Astrocyte (in vitro differentiated cells and primary cell): Measurements from ENCODE around the gene PKHD1. TPM values are rescaled to one million over a fixed set of nuclear protein-coding genes. Genes with fewer than 3 reads are reported as not detected.

Experiments used
- DNase-seq: peaks from one replicate; pipeline ENCODE4 v3.0.0-alpha.2; 2010; ENCODE audit warnings: low read depth
- FAIRE-seq: peaks from 2 replicates; lab custom pipeline; 2011; peaks lifted over from hg19 to GRCh38; lab: Jason Lieb, UNC
- H2AFZ ChIP-seq: 2 replicates; pipeline ENCODE4 v1.6.0; 2012; ENCODE audit warnings: low read depth, low read length, inconsistent platforms
- H3K27ac ChIP-seq: 2 replicates; pipeline ENCODE4 v1.5.1; 2011; ENCODE audit warnings: low read depth, low read length, inconsistent platforms
- H3K27me3 ChIP-seq: 2 replicates; pipeline ENCODE4 v1.6.0; 2011; ENCODE audit warnings: low read length, inconsistent platforms; ENCODE audit not compliant: insufficient read depth
- H3K36me3 ChIP-seq: 2 replicates; pipeline ENCODE4 v1.5.1; 2011; ENCODE audit warnings: low read length, inconsistent platforms; ENCODE audit not compliant: insufficient read depth
- H3K4me1 ChIP-seq: 2 replicates; pipeline ENCODE4 v1.5.1; 2011; ENCODE audit warnings: low read length, inconsistent platforms; ENCODE audit not compliant: insufficient read depth
- H3K4me2 ChIP-seq: 2 replicates; pipeline ENCODE4 v1.6.0; 2012; ENCODE audit warnings: low read length, inconsistent platforms
- H3K4me3 ChIP-seq: 2 replicates; pipeline ENCODE4 v1.5.1; 2011; ENCODE audit warnings: low read depth, mild to moderate bottlenecking, low read length, inconsistent platforms; ENCODE audit not compliant: insufficient read depth
- H3K79me2 ChIP-seq: 2 replicates; pipeline ENCODE4 v1.6.0; 2012; ENCODE audit warnings: mild to moderate bottlenecking, low read length, inconsistent platforms; ENCODE audit not compliant: insufficient read depth
- H3K9ac ChIP-seq: 2 replicates; pipeline ENCODE4 v1.6.0; 2012; ENCODE audit warnings: mild to moderate bottlenecking, low read length, inconsistent platforms
- H3K9me3 ChIP-seq: 2 replicates; pipeline ENCODE4 v1.5.1; 2012; ENCODE audit warnings: low read depth, mild to moderate bottlenecking, low read length, inconsistent platforms; ENCODE audit not compliant: insufficient read depth
- H4K20me1 ChIP-seq: 2 replicates; pipeline ENCODE4 v1.6.0; 2012; ENCODE audit warnings: low read length, inconsistent platforms; ENCODE audit not compliant: insufficient read depth
- H3K27ac Mint-ChIP-seq: one replicate; pipeline ENCODE4 v1.8.0; 2021; ENCODE audit warnings: mild to moderate bottlenecking, mixed read lengths; ENCODE audit not compliant: unreplicated experiment
- H3K27me3 Mint-ChIP-seq: one replicate; pipeline ENCODE4 v1.8.0; 2021; ENCODE audit warnings: low read depth, mixed read lengths; ENCODE audit not compliant: unreplicated experiment
- H3K36me3 Mint-ChIP-seq: one replicate; pipeline ENCODE4 v1.8.0; 2021; ENCODE audit warnings: low read depth, mixed read lengths; ENCODE audit not compliant: unreplicated experiment
- H3K4me1 Mint-ChIP-seq: one replicate; pipeline ENCODE4 v1.8.0; 2021; ENCODE audit warnings: low read depth, mixed read lengths; ENCODE audit not compliant: unreplicated experiment
- H3K4me3 Mint-ChIP-seq: one replicate; pipeline ENCODE4 v1.8.0; 2021; ENCODE audit warnings: mild to moderate bottlenecking, moderate library complexity, mixed read lengths; ENCODE audit not compliant: unreplicated experiment
- H3K9me3 Mint-ChIP-seq: one replicate; pipeline ENCODE4 v1.8.0; 2021; ENCODE audit warnings: mild to moderate bottlenecking, mixed read lengths; ENCODE audit not compliant: unreplicated experiment
- CTCF ChIP-seq: IDR thresholded peaks from 2 replicates; pipeline ENCODE4 v1.5.1; 2011; ENCODE audit warnings: low read depth, mild to moderate bottlenecking, inconsistent platforms, low read length, moderate library complexity; ENCODE audit not compliant: insufficient read depth
- EZH2 ChIP-seq: IDR thresholded peaks from 2 replicates; pipeline ENCODE4 v1.6.1; 2012; ENCODE audit warnings: mild to moderate bottlenecking, low read length, inconsistent platforms; ENCODE audit not compliant: insufficient read depth
- total RNA-seq: library from RNA; stranded (reverse); gene quantifications from 2 replicates; pipeline ENCODE4 v1.2.1, GENCODE V29; 2021

Gene PKHD1
- total RNA-seq, 1 donor from 2014 or later, result 0.16 TPM

GRCh38 chr6:51972659-51973058, 114.8 kb downstream of the PKHD1 start:
- no peaks in the 10 kb centered on the region for H4K20me1 ChIP-seq
- H3K36me3 ChIP-seq, result no peaks in the 10 kb centered on the region
- H3K4me2 ChIP-seq, result no peak overlapping the region
- FAIRE-seq, result no peak
- H3K4me1 ChIP-seq, result no peaks in the 10 kb centered on the region
- Mint-ChIP-seq H3K36me3 (no peaks in the 10 kb centered on the region), H3K27ac (no peak overlapping the region), H3K4me3 (no peak overlapping the region), H3K4me1 (no peaks in the 10 kb centered on the region), H3K27me3 (no peaks in the 10 kb centered on the region), H3K9me3 (no peaks in the 10 kb centered on the region)
- H3K9me3 ChIP-seq, result no peaks in the 10 kb centered on the region
- H3K79me2 ChIP-seq, result no peaks in the 10 kb centered on the region
- no peaks in the 10 kb centered on the region for H3K27me3 ChIP-seq
- H3K9ac ChIP-seq, result no peak overlapping the region
- no peak overlapping the region for H2AFZ ChIP-seq
- H3K4me3 ChIP-seq, result no peak overlapping the region
- DNase-seq, result no peak
- no peak for TF ChIP-seq EZH2
- no peak for TF ChIP-seq CTCF
- no peak overlapping the region for H3K27ac ChIP-seq

GRCh38 chr6:51968265-51968664, 119.1 kb downstream of the PKHD1 start:
- Histone ChIP-seq H3K27me3 (no peaks in the 10 kb centered on the region), H3K4me1 (no peaks in the 10 kb centered on the region), H3K9ac (no peak overlapping the region), H3K4me3 (no peak overlapping the region), H3K36me3 (no peaks in the 10 kb centered on the region), H3K4me2 (no peak overlapping the region), H3K79me2 (no peaks in the 10 kb centered on the region), H3K9me3 (no peaks in the 10 kb centered on the region), H4K20me1 (no peaks in the 10 kb centered on the region), H3K27ac (no peak overlapping the region), H2AFZ (no peak overlapping the region)
- no peaks in the 10 kb centered on the region for H3K36me3 Mint-ChIP-seq
- no peaks in the 10 kb centered on the region for H3K9me3 Mint-ChIP-seq
- no peaks in the 10 kb centered on the region for H3K4me1 Mint-ChIP-seq
- DNase-seq (no peak), FAIRE-seq (no peak)
- no peak overlapping the region for H3K4me3 Mint-ChIP-seq
- H3K27ac Mint-ChIP-seq, result no peak overlapping the region
- H3K27me3 Mint-ChIP-seq, result no peaks in the 10 kb centered on the region
- no peak for TF ChIP-seq EZH2
- TF ChIP-seq CTCF, result no peak

GRCh38 chr6:51965222-51965801, 122.1 kb downstream of the PKHD1 start:
- no peaks in the 10 kb centered on the region for H3K36me3 Mint-ChIP-seq
- Histone ChIP-seq H3K4me1 (no peaks in the 10 kb centered on the region), H3K9me3 (no peaks in the 10 kb centered on the region), H2AFZ (no peak overlapping the region), H3K4me3 (no peak overlapping the region), H3K27ac (no peak overlapping the region), H3K9ac (no peak overlapping the region), H4K20me1 (no peaks in the 10 kb centered on the region), H3K79me2 (no peaks in the 10 kb centered on the region), H3K27me3 (no peaks in the 10 kb centered on the region), H3K4me2 (no peak overlapping the region), H3K36me3 (no peaks in the 10 kb centered on the region)
- no peaks in the 10 kb centered on the region for H3K27me3 Mint-ChIP-seq
- H3K27ac Mint-ChIP-seq, result no peak overlapping the region
- no peak overlapping the region for H3K4me3 Mint-ChIP-seq
- H3K4me1 Mint-ChIP-seq, result no peaks in the 10 kb centered on the region
- H3K9me3 Mint-ChIP-seq, result no peaks in the 10 kb centered on the region
- DNase-seq (no peak), FAIRE-seq (no peak)
- TF ChIP-seq EZH2 (no peak), CTCF (no peak)
